ENCODE results near the gene RCAN1.

GRCh38 chr21:34546542-34546941 lies 68.4 kb downstream of the RCAN1 start:
- TF ChIP-seq MAX (IDR thresholded peaks at IDR 0.05), result no peak
- TF ChIP-seq JUND (IDR thresholded peaks at IDR 0.05), result no peak
- TF ChIP-seq ATF3 (IDR thresholded peaks at IDR 0.05), result no peak
- no peak for TF ChIP-seq CTCF (IDR thresholded peaks at IDR 0.05; ENCODE audit: low read depth, low read length, missing input control)
- no peak for TF ChIP-seq FOXA1 (IDR thresholded peaks at IDR 0.05)
- TF ChIP-seq RAD21 (IDR thresholded peaks at IDR 0.05), result no peak

Measured in liver (tissue), 3 donors.